ENCODE data around the gene SFI1.

DNA sequence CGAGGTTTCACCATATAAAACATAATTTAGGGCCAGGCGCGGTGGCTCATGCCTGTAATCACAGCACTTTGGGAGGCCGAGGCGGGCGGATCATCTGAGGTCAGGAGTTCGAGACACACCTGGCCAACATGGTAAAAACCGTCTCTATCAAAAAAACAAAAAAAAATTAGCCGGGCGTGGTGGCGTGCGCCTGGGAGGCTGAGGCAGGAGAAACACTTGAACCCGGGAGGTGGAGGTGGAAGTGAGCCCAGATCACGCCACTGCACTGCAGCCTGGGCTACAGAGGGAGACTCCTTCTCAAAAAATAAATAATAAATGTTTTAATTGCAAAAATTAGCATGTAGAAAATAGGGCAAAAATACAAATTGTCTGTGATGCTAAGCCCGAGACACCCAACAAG is 993 bp upstream of the SFI1 start:
- TF ChIP-seq, protein P1, sequence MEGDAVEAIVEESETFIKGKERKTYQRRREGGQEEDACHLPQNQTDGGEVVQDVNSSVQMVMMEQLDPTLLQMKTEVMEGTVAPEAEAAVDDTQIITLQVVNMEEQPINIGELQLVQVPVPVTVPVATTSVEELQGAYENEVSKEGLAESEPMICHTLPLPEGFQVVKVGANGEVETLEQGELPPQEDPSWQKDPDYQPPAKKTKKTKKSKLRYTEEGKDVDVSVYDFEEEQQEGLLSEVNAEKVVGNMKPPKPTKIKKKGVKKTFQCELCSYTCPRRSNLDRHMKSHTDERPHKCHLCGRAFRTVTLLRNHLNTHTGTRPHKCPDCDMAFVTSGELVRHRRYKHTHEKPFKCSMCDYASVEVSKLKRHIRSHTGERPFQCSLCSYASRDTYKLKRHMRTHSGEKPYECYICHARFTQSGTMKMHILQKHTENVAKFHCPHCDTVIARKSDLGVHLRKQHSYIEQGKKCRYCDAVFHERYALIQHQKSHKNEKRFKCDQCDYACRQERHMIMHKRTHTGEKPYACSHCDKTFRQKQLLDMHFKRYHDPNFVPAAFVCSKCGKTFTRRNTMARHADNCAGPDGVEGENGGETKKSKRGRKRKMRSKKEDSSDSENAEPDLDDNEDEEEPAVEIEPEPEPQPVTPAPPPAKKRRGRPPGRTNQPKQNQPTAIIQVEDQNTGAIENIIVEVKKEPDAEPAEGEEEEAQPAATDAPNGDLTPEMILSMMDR (conservative IDR thresholded peaks at IDR 0.05; ENCODE audit: low read length) = no peak
- no peak for TF ChIP-seq EZH2phosphoT487 (IDR thresholded peaks at IDR 0.05; ENCODE audit: borderline replicate concordance)

All from Loucy (cell line).